B cell (primary cell): Measurements from ENCODE around the gene STK40. TPM values are rescaled to one million over a fixed set of nuclear protein-coding genes. Genes with fewer than 3 reads are reported as not detected.

ENCODE experiments used
- ATAC-seq: fragments of 200-7000 bp; cut with Tn5 transposase; one replicate; pipeline ENCODE4 v1.10.0; 2021; ENCODE audit warnings: low read depth, mild to moderate bottlenecking, moderate number of reproducible peaks, moderate library complexity
- CTCF ChIA-PET: fragments of 350-600 bp; sonication (Branson Sonifier 250); formaldehyde crosslinking; loops from one replicate; lab custom pipeline; 2021; ENCODE audit warnings: antibody characterized with exemption, inconsistent platforms; lab: Charles Lee
- POLR2A ChIA-PET: fragments of 350-600 bp; sonication (Branson Sonifier 250); formaldehyde crosslinking; loops from one replicate; lab custom pipeline; 2021; ENCODE audit warnings: antibody characterized with exemption; lab: Charles Lee
- DNase-seq: peaks from one replicate; pipeline ENCODE4 v3.0.0; 2013
- H2AFZ ChIP-seq: 2 replicates; pipeline ENCODE4 v1.6.1; 2012; ENCODE audit warnings: mild to moderate bottlenecking, low read depth, low read length; ENCODE audit not compliant: insufficient read depth, poor library complexity, severe bottlenecking
- H3K27ac ChIP-seq, 2 donors: 1 replicate in 1 of 2; 2 replicates in 1 of 2; pipeline ENCODE4 v1.5.1; 2012 to 2013; ENCODE audit warnings: low read length in 2 of 2, mild to moderate bottlenecking in 2 of 2, moderate library complexity in 1 of 2
- H3K27me3 ChIP-seq, 4 experiments: fragments of 200-600 bp in 1 of 4; sonication (generic) in 1 of 4; replicated peaks in 1 of 4; 1 replicate in 2 of 4; 2 replicates in 2 of 4; pipeline versions ENCODE4 v1.6.1 to v1.7.0; 2013 to 2016; ENCODE audit warnings: low read length in 3 of 4, mild to moderate bottlenecking in 2 of 4, mixed read lengths in 1 of 4, moderate library complexity in 1 of 4; ENCODE audit not compliant: insufficient read depth in 4 of 4, control insufficient read depth in 3 of 4; ENCODE audit errors: control extremely low read depth in 1 of 4
- H3K36me3 ChIP-seq, 2 experiments: replicated peaks in 1 of 2; 1 replicate in 1 of 2; 2 replicates in 1 of 2; pipeline versions ENCODE4 v1.6.1 to v1.7.1; 2013; ENCODE audit warnings: low read length in 1 of 2; ENCODE audit not compliant: insufficient read depth in 2 of 2, control insufficient read depth in 1 of 2; ENCODE audit errors: control extremely low read depth in 1 of 2, extremely low read depth in 1 of 2
- H3K4me1 ChIP-seq, 2 donors: fragments of 200-600 bp in 1 of 2; sonication (generic) in 1 of 2; 1 replicate in 1 of 2; 2 replicates in 1 of 2; pipeline versions ENCODE4 v1.5.1 to v1.6.1; 2013 to 2017; ENCODE audit warnings: low read length in 2 of 2; ENCODE audit not compliant: control insufficient read depth in 2 of 2, insufficient read depth in 2 of 2
- H3K4me2 ChIP-seq: replicated peaks from 2 replicates; pipeline ENCODE3; 2012; ENCODE audit warnings: mild to moderate bottlenecking, low read depth, low read length; ENCODE audit not compliant: poor library complexity, severe bottlenecking
- H3K4me3 ChIP-seq, 5 experiments: fragments of 200-600 bp in 1 of 5; sonication (generic) in 1 of 5; 1 replicate in 3 of 5; 2 replicates in 2 of 5; pipeline versions ENCODE4 v1.5.1 to v1.7.0; 2011 to 2016; ENCODE audit warnings: low read length in 4 of 5, mild to moderate bottlenecking in 4 of 5, low read depth in 2 of 5, control low read depth in 1 of 5, moderate library complexity in 1 of 5; ENCODE audit not compliant: insufficient read depth in 1 of 5; ENCODE audit errors: control extremely low read depth in 1 of 5, extremely low read depth in 1 of 5
- H3K79me2 ChIP-seq: fragments of 200-600 bp; sonication (generic); one replicate; pipeline ENCODE4 v1.6.0; 2016; ENCODE audit warnings: low read length; ENCODE audit not compliant: control insufficient read depth, insufficient read depth
- H3K9ac ChIP-seq: fragments of 200-600 bp; sonication (generic); 2 replicates; pipeline ENCODE4 v1.6.1; 2017; ENCODE audit warnings: mild to moderate bottlenecking, low read length, moderate library complexity
- H3K9me3 ChIP-seq, 3 donors: one replicate each; pipeline versions ENCODE4 v1.6.1 to v1.7.1; 2013; ENCODE audit warnings: low read length in 2 of 3; ENCODE audit not compliant: control insufficient read depth in 2 of 3, insufficient read depth in 1 of 3; ENCODE audit errors: control extremely low read depth in 1 of 3
- H4K20me1 ChIP-seq: 2 replicates; pipeline ENCODE4 v1.6.0; 2012; ENCODE audit warnings: mild to moderate bottlenecking, low read length; ENCODE audit not compliant: insufficient read depth, control insufficient read depth, poor library complexity, severe bottlenecking
- H3K27ac Mint-ChIP-seq: one replicate; pipeline ENCODE4 v1.8.0; 2021; ENCODE audit warnings: mixed read lengths
- H3K27me3 Mint-ChIP-seq: one replicate; pipeline ENCODE4 v1.8.0; 2021; ENCODE audit warnings: mixed read lengths
- H3K4me1 Mint-ChIP-seq: one replicate; pipeline ENCODE4 v1.8.0; 2021; ENCODE audit warnings: mixed read lengths
- H3K4me3 Mint-ChIP-seq: one replicate; pipeline ENCODE4 v1.8.0; 2021; ENCODE audit warnings: mixed read lengths
- H3K9me3 Mint-ChIP-seq: one replicate; pipeline ENCODE4 v1.8.0; 2022; ENCODE audit warnings: mixed read lengths; ENCODE audit not compliant: insufficient read depth
- CTCF ChIP-seq: fragments of 200-600 bp; IDR thresholded peaks from one replicate; pipeline ENCODE4 v1.8.0; 2022; ENCODE audit warnings: antibody characterized with exemption, mild to moderate bottlenecking
- EZH2 ChIP-seq: IDR thresholded peaks from 2 replicates; pipeline ENCODE4 v1.6.1; 2012; ENCODE audit warnings: borderline replicate concordance, low read depth, mild to moderate bottlenecking, moderate library complexity, low read length; ENCODE audit not compliant: insufficient read depth, poor library complexity, severe bottlenecking
- WGBS: methylation state at CpG from one replicate; pipeline ENCODE4 v1.1.5; 2013; ENCODE audit warnings: missing lambda C conversion rate; ENCODE audit not compliant: insufficient coverage; 5-methylcytosine and 5-hydroxymethylcytosine counted together
- intact Hi-C: fragments of 100-400 bp; cut with micrococcal nuclease; formaldehyde crosslinking; loops from one replicate; pipeline ENCODE4 v1.10.0; 2022
- polyA plus RNA-seq: library from polyadenylated mRNA; depleted of rRNA; stranded (reverse); fragments of >200 nt; gene quantifications from 2 replicates; pipeline ENCODE4 v1.2.3, GENCODE V29; 2012
- total RNA-seq, 2 donors: library from RNA; stranded (reverse); fragments of 120-200 nt in 1 of 2; gene quantifications; 1 replicate in 1 of 2; 2 replicates in 1 of 2; pipeline versions ENCODE4 v1.2.3 to v1.2.4, GENCODE V29; 2013 to 2022

STK40 gene
- total and polyA plus RNA-seq, 2 donors (not counting 1 experiment from before 2014, with no cell fraction given), result 53.1 to 69.1 TPM

GRCh38 chr1:36398370-36398977 lies 12.8 kb upstream of the STK40 start:
- CTCF ChIA-PET, result interaction anchor here (0.9 to 7.4 kb wide), 5 partner anchors 12 to 249 kb away, joined by 3 to 52 read pairs (median 18); partner anchors contain the start of gene TRAPPC3
- Mint-ChIP-seq H3K4me1 (peaks cover 48% of the 10 kb centered on the region), H3K4me3 (peak overlapping the region; percentile 92), H3K9me3 (no peaks in the 10 kb centered on the region), H3K27me3 (no peaks in the 10 kb centered on the region), H3K27ac (peak overlapping the region; percentile 94)
- TF ChIP-seq EZH2 (no peak), CTCF (no peak)
- Histone ChIP-seq H3K4me1 (peaks cover 14 to 38% of the 10 kb centered on the region in 2 donors), H3K4me2 (peak overlapping the region; percentile 78), H3K79me2 (peaks cover 68% of the 10 kb centered on the region), H3K36me3 (peaks cover 0 to 7% of the 10 kb centered on the region in 2 experiments), H3K27me3 (no peaks in the 10 kb centered on the region), H3K9ac (no peak overlapping the region), H3K27ac (peak overlapping the region; percentile 78 to 93), H3K4me3 (no peak overlapping the region), H4K20me1 (no peaks in the 10 kb centered on the region), H2AFZ (peak overlapping the region; percentile 82), H3K9me3 (peaks cover 0 to 10% (median 0%) of the 10 kb centered on the region in 3 donors)
- POLR2A ChIA-PET, result interaction anchor here (0.6 to 4.5 kb wide), 3 partner anchors 11 to 242 kb away, joined by 3 to 34 read pairs (median 8); partner anchors contain the start of gene STK40
- no peak for ATAC-seq
- intact Hi-C loops, result loop anchor here (1.0 to 5.0 kb wide), 3 partner anchors 92 to 756 kb away; partner anchors contain the start of genes PSMB2, SH3D21 and TRAPPC3
- no peak for DNase-seq
- 79% methylated on average over 4 of the region's 7 CpGs for WGBS
